Iris pigment epithelial cell (primary cell): Measurements from ENCODE around the gene GFRA1.

ENCODE experiments used
- DNase-seq: peaks from one replicate; pipeline ENCODE4 v3.0.0-alpha.2; 2011; ENCODE audit warnings: low read depth

Gene GFRA1

DNA sequence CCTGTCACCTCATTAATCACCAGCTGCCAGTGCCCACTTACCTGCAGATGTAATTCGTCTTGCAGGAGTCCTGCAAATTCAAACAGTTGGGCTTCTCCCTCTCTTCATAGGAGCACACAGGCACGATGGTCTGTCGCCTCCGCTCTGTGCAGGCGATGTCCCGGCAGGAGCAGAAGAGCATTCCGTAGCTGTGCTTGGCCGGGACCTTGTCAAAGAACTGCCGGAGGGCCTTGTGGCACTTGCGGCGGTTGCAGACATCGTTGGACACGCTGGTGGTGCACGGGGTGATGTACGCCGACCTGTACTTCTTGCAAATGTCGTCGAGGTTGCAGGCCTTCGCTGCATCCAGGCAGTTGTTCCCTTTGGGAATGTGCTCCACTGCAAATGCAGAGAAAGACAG is 147.8 kb downstream of the GFRA1 start:
- DNase-seq = no peak

DNA sequence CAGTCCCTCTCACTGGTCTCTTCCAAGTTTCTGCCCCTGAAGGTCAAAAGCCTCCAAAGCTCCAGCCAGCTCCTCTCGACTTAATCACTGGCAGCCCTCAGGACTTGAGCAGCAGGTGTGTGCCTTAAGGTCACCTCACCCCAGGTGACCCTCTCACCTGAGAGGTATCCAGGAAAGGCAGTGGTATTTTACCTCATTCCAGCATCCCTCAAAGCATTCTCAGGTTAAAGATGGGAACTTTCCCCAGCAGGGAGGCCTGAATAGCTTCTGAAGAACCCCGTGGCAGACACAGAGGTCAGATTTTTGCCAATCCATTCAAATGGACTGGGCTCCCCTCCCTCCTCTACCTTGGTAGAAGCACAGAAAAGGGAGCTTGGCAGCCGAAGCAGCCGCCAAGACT is 148.2 kb downstream of the GFRA1 start:
- no peak for DNase-seq

DNA sequence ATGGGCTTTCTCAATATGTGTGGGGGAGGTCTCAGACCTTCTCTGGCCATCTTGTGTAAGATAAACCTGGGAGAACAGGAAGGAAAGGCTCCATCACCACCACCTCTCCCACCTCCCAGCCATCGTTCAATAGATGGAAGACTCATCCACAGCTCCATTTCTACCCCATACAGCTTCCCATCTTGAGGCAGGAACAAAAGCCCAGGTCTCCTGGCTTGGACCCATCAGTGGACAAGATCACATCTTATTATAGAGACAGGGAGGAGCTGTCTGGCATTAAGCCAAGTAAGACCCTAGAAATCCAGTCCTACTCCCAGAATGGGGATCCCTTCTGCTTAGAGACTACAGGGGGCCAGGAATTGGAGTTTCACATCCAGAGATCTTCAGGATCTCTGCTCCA is 150.3 kb downstream of the GFRA1 start:
- DNase-seq = no peak

DNA sequence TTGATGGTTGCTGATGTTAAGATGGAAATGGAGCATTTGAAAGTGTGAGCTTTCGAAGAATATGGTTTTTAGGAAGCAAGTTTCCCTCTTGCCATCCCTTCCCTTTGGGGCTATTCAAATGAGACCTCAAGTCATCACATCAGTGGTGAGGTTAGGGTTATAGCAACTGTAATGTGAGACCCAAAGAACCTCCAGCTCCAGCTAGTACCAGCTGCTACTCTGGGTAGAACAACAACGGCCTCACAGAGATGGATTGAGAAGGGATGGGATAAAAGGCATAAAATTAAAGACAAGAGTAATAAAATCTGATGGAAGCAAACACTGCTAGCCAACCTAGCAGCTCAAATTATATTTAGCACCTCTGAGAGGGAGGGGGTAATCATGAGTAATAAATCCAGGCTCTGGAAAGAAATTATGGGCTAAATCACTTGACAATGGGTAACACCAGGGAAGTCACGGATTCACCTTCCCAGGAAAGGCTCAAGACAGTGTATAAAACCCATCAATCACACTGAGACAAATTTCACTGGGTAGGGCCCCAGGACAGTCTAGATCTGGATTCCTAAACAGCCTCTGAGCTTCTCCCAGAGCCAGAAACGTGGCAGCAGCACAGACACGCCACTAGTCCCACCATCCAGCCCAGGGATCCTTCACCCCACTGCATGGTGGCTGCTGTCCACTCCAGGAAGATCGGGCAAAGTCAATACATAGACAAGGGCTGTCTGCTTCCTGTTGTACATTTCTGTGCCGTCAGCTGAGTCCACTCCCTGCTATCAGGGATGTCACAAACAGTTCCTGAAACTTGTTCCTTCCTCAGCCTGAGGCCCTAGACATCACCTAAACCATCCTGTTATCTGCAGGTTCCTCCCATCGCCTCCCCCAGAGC is 151.1 kb downstream of the GFRA1 start:
- no peak for DNase-seq

DNA sequence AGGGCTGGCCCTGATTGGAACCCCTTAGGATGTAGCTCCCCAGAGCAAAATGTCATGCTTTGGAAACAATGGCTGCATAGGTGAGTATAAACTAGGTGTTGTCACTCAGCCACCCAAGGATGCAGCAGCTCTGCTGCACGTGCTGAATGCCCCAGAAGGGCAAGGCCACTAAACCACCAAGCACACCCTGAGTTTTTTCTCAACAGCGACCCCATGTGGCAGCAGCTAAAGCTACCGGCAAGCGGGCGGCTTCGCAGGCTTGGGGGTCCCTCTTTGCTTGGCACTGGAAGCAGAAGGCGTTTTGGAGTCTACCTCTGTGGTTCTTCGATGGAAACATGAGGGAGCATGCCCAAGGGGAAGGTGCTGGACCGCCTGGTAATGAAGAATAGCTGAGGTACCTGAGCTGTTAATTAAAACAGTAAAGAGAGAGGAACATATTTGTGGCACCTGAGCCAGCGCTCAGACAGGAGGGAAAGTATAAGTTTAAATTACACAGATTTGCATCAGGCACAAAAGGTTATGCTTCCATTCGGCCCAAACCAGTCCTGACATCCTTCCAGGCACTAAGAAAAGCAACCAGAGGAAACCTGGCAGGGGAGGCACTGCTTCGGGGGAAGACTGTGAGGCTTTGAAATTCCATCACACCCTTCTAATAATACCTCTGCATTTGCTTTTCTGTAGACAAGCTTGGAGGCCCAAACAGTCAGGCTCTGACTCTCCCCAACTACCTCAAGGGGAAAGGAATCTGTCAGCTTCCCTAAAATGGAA is 152.1 kb downstream of the GFRA1 start:
- no peak for DNase-seq

DNA sequence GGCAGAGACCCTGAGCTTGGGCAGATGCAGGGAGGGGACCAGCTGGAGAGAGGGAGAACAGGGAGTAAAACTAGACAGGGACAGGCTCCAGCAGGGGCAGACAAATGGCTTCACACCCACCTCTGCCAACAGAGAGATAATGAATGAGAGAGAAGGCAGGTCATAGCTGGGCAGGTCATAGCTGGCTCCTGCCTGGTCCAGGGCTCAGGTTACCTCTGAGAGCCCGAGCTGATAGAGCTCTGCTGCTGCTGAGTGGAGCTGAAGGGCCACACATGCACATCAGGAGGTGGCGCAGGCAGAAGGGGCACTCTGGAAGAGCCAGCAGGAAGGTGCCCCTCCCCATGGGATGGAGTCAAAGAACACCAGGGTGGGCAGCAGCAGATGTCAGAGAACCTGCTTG is 154.2 kb downstream of the GFRA1 start:
- no peak for DNase-seq

DNA sequence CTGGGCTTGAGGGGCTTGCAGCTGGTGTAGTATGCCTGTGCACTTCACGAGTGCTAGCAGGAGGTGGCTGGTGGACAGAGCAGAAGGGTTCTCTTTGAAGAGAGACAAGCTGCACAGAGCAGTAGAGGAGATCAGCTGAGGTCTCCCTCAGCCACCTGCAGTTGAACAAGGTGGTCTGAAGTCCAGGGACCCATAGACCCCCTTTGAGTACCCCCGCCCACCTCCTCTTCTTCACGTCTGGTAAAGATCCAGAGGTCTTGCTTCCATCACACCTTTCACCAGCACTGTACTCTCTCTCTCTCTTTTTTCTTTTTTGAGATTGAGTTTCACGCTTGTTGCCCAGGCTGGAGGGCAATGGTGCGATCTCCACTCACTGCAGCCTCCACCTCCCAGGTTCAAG is 157.2 kb downstream of the GFRA1 start:
- DNase-seq = no peak

DNA sequence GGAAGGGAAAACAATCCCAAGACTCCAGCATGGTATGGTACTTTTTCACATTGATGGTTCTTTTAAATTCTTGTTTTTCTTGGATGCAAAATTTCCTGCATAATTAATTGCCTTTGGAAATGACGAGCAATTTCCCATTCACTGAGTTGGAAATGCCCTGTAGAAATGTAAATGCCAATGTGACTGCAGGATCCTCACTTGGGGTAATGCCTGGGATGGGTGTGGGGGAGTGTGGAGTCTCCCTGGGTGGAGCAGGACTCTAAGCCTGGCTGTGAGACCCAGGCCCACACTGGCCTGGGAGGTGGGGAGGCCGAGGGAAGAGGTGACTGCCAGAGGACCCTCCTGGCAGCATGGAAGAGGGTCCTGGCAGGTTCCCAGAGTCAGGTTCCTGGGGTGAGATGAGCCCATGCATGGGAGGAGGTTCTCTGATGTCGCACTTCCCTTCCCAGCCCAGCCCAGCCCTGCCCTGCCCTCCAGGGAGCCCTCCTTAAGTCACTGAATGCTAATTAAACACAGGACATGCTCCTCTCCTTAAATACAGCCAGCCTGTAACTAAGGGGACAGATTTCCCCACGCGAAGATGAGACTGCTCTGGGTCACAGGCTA is 157.9 kb downstream of the GFRA1 start:
- DNase-seq = no peak

DNA sequence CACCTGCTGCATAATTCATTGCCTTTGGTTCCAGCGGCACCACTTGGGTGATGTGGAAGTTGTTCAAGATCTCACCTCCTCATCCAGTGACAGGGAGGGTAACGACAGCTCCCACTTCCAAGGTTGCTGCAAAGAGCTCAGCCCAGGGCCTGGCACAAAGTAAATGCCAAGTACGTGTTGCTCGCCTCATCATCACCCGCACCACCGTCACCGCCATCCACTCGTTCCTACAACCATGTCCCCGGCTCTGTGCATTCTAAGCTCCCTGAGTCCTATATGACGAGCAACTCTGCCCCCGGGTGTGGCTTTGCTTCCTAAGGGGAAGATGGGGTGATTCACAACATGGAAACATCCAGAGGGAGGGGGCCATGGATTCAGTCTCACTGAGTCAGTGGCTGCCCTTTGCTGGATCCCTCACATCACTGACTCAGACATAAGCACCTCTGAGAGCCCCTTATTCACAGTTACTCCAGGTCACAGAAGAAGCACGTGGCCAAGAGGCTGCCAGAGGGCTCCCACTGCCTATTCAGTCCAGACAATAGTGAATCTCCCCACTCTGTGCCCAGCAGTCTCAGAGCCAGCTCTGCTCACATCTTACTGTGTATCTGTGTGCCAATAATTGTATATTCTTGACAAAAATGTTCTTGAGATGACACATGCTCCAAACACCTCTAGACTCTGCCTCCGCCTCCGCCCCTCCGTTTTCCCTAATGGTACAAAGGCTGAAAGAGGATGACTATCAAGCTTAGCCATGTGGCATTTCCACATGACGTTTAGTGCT is 159.1 kb downstream of the GFRA1 start:
- peak; percentile 87 for DNase-seq

DNA sequence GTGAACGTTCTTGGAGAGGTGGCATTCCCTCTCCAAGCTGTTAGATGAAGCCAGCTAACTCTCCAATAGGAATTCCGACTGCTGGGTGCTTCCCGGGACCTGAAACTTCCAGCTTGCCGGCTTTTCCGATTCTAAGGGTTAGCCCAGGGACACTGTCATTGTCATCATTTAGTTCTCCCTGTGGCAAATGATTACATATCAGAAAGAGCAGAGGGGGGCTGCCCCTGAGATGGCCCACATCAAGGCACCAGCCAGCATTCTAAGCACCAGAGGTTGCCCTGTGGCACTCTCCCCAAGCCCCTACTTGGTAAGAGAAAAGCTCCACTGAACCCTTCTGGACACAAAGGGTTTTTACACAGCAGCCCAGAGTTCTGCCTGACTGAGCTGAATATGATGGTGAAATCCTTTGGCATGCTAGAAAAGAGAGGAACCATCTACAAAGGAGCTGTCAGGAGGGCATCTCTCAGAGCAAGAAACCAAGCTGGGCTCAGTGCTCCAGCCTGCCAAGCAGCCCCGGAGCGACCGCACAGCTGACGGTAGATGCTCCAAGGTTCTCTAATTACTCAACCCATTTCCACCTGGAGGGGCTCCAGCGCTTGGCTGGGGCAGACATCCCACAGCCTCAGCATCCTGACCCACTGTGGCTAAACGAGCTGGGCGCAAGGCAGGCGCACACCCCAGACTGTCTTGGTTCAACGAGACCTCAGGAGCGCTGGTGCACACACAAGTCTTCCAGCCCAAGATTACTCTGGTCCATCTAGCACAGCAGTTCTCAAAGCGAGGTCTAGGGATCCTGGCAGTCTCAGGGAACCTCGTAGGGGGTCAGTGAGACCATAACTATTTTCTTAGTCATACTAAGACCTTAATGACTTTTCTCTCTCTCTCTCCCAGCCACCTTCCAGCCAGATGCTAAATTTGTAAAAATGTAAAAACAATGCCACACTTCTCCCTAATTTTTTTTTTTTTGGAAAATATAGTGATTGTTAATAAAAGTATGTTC is 160.5 kb downstream of the GFRA1 start:
- no peak for DNase-seq

DNA sequence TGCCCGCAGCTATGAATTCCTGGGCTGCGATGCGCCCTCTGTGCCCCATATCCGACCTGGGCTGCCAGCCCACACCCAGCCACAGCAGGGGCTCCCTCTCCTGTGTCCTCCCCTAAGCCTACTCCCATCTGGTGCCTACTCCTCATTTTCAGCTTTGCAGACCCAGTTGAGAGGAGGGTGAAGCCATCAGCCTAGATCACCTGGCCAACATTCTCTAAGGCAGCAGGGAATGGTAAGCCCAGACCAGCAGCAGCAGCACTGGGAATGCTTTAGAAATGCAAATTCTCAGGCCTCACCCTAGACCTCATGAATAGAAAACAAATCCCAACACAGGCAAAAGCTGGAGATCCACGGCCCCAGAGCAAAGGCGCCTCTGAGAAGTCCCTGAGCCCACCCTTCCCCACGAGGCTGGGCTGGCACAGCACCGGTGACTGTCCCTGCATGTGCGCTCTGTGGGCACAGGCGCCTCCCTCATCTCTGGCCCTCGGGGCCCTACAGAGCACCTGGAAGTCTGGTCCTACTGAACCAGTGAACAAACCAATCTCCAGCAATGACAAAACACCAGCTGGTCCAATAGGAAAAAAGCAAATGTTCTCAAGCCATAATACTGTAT is 161.4 kb downstream of the GFRA1 start:
- DNase-seq = no peak

DNA sequence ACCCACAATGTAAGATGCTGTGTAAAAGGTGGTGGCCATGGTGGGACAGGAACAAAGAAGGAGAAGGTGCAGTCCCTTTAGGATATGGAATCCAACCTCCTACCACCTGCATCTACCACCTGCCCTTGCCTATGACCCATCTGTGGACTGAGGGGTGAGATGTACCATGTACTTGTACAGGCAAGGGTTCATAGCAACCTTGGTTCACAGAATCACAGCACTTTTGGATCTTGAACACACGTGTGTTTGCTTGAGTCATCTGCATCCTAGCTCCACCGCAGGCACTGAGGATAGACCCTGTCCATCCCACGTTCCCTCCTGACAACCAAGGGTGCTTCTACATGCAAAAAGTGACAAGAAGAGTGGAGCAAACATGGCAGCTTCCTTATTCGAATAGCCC is 162.3 kb downstream of the GFRA1 start:
- DNase-seq = no peak

DNA sequence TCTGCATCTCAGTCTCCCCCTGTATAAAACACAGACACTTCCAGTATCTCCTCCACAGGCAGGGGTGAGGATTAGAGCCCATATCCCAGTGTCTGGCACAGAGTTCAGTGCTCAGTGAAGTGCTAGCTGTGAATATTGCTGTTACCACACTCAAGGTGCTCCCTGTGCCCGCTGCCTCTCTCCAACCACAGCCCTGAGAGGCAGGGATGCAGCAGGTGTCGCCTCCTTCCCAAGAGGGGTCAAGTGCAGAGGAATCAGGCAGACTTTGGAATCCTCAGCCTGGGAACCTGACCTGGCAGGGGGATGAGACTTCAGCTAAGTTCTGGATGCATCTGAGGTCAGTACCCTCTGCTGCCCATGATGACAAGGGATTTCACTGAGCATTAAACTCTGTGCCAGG is 163.1 kb downstream of the GFRA1 start:
- no peak for DNase-seq

DNA sequence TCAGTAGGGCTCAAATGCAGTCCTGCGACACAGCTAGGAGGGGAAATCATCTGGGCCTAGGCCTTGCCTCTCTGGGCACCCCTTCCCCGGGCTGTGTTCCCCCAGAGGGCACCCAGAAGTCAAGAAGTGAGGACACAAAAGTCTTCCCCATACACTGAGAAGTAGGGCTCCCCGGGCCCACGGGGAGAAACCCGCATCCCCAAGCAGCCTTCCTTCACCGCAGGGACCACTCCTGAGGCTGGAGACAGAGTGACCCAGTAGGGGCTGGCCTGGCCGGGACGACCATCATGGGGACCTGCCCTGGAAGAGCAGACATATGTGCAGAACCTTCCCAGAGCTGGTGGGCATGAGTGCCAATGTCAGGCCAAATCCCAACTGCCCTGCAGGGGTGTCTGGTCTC is 163.5 kb downstream of the GFRA1 start:
- no peak for DNase-seq

DNA sequence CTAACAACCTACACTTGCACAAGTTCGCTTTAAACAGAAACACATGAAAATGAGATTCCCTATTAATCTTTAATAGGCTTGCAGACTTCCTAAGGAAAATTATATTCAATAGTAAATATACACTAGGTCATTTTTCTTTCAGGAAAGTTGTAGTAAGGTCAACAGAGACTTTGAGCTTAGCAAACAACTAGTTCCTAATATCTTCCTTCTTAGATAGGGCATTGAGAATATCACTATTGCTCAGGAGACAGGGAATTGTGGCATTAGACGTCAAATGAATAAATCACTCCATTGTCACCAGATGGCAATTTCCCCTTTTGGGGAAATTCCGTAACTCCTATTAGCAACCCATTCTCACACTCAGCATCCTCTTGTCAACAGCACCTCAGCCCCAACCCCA is 164.9 kb downstream of the GFRA1 start:
- DNase-seq = no peak

DNA sequence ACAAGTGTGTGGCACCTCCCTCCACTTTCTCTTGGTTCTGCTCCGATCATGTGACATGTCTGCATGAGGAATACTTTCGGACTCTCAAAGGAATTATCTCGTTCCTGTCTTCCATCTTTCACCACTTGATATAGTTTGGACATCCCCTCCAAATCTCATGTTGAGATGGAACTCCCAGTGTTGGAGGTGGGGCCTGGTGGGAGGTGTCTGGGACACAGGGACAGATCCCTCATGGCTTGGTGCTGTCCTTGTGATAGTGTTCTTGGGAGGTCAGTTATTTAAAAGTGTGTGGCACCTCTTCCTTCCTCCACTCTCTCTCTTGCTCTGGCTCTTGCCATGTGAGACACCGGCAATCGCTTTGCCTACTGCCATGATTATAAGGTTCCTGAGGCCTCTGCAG is 166.4 kb downstream of the GFRA1 start:
- DNase-seq = no peak

DNA sequence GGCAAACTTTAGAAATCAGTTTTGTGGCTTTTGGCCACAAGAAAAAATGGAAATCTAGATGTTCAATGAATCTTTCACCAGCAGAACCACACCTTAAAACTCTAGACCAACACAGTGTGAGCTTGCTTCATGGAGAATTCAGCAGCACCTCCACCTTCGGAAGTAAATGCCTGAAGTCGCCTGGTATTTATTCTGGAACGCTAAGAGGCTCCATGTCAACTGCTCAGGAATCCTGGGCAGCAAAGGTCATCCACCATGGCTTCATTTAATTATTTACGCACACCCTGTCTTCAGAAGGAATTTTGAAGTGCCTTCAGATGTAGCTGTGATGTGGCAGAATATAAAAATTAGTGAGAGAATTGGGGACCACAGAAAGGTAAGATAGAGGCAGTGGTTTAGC is 167.7 kb downstream of the GFRA1 start:
- DNase-seq = no peak

DNA sequence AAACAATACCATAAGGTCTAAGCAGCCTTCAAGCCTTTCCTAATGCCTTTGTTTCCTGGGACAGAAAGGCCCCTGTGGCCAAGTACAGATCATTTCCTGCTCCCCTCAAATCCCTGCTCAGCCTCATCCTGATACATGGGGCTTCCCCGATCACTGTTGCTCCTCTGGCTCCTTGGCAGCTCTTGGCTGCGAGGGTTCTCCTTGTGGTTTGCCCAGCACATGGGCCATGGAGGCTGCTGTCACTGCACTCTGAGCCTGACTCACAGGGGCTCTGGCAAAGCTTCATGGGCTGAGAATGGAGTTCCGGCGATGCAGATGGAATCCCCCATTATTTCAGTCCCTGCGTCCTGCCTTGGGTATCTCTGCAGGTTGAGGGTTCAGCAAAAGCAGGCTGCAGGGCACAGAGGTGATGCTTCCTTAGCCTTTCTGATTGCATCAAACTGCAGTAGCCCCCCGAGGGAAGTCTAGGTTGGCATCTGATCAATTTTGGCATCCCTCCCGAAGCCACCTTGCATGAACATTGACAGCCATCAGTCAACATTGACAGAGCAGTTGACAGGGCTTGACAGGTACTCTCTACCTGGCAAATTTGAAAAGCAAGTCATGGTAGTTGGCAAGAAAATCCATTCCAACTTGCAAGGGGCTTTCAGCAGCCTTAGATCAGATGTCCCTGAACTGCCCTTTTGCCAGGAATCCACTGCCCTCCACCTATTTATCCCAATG is 168.6 kb downstream of the GFRA1 start:
- DNase-seq = no peak

DNA sequence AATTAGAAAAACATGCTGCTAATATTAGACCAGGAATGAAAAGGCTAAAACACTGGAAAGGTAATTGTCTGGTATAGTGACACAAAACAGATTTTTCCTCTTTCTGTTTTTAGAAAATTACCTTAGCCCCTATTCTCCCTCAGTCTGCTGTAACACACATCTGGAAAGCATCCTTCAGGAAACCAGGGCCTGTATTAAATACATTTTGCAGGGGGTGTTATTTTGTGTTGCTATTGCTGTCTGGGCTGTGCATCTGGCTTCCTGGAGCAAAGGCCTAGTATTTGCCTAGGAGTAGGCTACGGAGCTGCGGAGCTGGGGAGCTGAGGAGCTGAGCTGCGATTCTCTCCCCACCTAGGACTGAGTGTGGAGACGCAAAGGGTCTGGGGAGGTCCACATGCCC is 169.3 kb downstream of the GFRA1 start:
- no peak for DNase-seq
